NCI-H2029 treated with DMSO at 0.1 percent for 48 hours (cell line): Measurements from ENCODE around the gene SGCD.

Experiments
- DNase-seq: peaks from one replicate; lab custom pipeline; 2025; lab: John Stamatoyannopoulos, UW

The SGCD gene

DNA sequence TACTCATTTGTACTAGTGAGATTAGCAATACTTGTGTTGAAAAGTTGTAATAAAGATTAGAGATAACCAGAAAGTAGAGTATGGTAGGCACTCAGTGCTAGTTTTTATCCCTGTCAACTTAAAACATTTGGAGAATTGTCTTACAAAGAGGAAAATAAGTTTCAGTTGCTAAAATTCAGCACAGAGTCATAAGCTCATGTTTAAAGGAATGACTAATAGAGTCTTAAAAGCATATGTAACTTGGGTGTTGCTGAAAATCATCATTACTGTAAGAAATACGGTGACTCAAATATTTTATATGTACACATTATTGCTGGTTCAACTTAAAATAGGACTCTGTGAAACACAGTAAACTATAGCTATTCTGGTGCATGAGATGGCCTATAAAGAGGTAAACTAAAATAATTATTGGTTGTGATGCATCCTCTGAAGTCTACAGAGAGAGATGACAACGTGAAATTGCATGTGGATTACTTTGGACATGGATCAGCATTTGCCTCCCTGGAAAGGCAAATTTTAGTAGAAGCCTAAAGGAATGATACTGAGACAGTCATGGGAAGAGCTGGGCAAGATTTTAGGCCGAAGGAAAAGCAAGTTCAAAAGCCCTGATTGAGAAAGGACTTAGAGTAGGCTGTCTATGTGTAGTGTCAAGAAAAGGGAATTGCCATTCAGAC, 34.6 kb downstream of the SGCD start:
- DNase-seq: no peak

DNA sequence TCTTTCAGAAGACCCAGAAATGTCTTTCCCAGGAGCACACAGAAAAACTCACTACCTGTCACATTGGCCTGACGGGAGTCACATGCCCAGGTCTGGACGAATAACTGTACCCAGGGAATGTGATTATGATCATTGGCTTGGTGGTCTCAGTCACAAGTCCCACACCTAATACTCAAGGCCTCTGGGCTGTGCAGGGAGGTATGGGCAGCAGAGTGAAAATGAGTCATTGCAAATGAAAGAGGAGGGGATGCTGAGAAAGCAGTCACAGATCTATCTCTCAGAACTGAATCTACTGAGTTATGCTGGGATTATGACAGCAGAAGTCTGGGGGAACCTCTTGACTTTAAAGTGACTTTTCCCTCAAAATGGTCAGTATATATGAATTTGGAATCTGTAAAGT, 36.9 kb downstream of the SGCD start:
- no peak for DNase-seq

DNA sequence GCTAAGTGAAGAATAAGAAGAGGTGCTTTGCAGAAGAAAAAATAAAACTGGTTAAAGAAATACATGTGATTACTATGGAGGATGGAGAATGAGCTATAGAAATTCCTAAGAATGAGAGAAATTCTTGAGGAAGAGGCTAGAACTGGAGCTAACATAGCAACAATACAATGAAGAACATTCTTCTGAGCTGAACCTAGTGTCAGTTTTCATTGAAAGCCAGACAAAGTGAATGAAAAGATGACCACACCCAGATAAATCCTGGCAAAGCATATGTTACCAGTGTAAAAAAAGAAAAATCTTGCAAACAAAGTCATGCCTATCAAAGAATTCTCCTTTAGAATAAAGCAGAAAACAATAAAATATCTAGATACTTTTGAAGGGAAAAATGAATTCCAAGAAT, 39.6 kb downstream of the SGCD start:
- DNase-seq: no peak

DNA sequence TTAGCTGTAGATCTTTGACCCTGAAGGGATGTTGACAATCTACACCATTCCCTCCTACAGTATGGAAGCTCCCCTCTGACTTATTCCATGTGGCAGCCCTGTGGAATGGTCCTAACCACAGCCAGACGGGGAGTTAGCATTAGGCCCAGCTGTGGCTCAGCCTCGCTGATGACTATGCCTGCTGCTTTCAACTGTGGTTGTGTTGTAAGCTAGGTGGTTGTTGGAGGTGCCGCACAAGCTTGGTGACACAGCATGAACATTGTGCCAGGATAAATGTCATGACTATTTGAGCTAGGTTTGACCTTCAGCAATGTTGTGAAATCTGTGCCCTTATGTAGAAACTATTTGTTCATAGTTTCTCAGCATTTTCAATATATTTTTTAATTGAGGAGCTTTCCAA, 40.6 kb downstream of the SGCD start:
- DNase-seq: no peak

DNA sequence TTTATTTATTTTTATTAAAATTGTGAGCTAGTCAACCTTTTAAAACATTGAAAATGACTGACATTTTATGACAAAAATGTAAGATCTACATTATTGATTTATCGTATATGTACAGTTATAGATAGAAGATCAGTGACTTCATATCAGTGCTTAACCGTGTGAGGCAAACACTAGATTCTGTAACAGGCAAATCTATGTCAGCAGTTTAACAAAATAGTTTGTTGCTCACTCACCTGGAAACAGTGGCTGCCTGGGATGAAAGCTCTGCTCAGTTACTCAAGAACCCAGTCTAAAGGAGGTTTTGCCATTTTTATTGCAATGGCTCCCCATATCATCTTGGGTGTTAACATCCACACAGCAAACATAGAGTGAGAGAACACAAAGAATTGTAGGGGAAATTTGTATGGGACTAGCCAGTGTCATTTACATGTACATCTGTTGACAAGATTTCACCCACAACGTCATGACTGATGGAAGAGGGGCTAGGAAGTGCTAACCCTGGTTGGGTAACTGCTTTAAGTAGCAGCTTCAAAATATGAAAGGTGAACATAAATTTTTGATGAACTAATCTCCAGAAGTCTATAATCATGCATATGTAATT, 49.0 kb downstream of the SGCD start:
- no peak for DNase-seq

DNA sequence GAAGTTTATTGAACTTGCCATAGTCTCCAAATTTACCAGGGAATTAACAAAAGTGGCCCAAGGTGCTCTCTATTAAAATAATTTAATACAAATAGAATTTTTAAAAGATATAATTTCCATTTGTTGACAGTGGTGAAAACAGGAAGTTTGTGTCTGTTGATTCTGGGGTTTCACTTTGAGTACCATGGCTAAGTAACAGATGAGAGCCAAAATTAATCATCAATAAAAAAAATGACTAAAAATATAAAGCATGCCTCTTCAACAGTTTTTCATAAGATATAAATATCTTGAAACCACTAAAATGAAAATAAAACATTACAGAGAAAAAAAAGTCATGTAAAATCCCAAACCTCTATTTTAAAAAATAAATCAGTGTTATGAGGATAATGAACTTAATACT, 49.8 kb downstream of the SGCD start:
- DNase-seq: no peak

DNA sequence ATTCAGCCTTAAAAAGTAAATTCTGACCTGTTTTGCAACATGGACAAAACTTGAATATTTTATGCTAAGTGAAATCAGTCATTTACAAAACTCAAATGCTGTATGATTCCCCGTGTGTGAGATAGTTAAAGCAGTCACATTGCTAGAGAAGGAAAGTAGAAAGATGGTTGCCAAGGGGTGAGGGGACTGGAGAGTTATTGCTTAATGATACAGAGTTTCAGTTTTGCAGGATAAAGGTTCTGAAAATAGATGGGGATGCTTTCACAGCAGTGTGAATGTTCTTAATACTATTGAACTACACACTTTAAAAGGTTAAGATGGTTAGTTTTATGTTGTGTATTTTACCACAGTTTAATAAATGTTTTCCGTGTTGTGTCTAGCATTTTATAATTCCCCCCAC, 51.2 kb downstream of the SGCD start:
- no peak for DNase-seq

DNA sequence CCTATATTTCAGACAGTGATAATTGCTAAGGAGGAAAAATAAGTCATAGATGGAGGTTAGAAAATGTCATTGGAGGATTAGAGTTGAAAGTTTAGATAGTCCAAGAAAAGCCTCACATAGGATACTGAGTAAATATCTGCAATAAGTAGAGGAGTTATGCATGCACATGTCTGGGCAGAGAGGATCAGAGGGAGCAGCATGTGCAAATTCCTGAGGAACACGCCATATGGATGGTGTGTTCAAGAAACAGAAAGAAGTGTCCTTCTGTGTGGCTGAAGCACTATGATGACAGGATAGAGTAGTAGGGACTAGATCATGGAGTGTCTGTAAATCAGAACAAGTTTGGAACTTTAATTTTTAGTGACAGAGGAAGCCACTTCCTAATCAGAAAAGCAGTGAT, 52.2 kb downstream of the SGCD start:
- DNase-seq: no peak

DNA sequence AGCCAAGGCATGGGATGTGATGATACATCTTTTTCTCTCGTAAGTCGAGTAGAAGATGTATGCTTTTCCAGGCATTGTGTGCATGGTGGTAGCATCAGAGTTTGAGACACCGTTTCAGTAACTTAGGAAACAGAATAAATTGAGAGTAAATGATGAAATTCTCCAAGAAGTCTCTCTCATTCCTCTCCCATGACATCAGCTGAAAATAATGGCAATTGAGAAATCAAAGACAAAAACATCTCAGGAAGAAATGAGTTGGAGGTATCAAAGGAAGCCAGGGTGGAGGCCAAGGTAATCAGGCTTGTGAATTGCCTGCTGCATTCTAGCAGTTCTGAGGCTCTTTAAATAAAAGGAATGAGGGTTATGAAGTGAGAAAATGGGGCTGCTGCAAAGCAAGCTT, 53.9 kb downstream of the SGCD start:
- DNase-seq: no peak

DNA sequence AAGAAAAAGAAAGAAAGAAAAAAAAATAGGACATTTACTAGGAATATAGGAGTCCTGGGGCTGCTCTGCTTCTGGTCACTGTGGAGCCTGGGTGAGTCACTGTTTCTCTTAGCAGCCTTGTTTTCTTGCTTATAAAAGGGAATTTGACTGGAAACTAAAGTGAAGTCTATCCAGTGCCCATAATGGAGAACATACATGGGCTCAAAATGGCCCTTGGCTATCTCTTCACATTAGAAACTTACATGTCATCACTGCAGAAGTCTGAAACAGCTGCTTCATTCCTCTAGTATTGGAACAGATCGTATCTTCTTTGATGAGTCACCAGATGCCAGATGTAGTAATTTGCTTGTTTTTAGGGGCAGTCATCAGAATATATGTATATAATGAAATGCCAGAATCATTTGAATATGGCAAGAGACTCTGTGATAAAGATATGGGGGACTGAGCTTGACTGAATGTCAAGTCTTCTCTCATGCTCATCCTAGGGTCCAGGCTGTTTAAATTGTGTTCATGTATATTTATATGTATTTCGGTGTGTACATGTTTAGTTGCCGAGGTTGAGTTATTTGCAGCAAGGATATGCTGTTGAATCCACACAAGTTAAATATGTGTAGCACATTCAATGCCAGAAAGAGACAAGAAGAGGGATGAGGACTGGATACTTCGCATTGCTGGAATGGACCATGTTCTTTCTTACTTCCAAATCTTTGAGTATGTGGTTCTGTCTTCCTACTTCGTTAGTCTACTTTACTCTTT, 56.7 kb downstream of the SGCD start:
- DNase-seq: no peak

DNA sequence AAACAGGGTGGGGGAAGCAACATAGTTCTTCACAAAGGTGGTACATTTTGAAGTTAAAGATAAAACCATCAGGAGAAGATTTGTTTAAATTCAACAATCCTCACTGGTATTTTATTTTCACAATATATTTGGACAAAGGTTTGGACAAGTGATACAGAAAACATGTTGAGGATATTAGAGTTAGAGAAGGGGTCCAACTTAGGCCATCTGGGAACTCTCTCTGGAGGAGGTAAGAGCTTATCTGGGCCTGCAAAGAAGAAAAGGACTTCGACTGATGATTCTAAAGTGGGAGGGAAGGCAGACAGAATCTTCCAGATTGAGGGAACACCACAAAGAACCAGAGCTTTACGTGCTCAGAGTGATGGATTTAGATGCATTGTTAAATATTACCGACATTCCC, 58.5 kb downstream of the SGCD start:
- DNase-seq: no peak

DNA sequence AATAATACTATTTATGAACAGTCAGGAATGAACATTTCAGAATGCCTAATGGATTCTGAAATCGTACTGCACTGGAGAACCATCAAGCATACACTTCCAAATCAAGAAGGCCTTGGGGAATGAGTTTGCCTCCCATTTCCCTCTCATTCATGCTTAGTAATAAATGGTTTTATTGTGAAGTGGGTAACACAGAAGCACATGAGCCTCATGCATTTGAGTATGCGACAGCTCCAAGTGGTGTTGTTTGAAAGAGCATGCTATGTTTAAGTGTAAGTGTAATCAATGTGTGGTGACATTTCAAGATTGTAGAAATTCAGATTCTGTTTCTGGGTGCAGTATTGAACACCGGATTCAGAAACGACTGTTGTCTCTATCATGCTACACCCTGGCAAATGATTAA, 60.0 kb downstream of the SGCD start:
- DNase-seq: no peak

DNA sequence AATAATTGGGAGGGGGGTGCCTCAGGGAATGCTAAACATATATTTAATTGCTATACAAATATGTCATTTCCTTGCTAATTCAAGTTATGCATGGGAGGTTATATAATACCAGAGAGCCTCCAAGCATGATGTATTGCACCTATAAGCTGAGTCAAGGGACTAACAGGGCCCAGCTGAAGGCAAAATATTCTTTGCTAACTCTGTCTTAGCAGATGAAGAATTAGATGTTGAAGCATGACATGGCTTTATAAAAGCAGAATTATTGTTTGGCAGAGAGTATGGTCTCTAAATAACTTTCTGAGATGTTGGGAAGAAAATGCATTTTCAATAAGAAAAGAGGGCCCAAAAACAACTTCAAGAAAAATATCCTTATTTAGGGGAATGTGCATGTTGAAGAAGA, 60.4 kb downstream of the SGCD start:
- DNase-seq: no peak

DNA sequence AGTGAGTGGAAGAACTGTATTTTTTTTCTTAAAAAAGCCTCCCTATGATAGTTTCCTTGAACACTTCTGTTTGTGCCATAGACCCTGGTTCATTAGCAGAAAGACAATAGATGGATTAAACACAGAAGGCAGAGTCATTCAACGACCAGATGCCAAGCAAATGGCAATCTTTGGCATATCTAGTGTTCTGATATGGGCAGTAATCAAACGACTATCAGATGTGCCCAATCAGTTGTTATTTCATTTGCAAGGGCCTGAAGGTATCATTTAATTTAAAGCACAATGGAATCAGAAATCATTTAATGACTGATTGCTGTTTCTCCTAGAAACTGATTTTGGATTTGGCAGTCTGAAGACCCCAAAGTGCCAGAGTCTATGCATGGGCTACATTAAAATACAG, 61.3 kb downstream of the SGCD start:
- DNase-seq: no peak

DNA sequence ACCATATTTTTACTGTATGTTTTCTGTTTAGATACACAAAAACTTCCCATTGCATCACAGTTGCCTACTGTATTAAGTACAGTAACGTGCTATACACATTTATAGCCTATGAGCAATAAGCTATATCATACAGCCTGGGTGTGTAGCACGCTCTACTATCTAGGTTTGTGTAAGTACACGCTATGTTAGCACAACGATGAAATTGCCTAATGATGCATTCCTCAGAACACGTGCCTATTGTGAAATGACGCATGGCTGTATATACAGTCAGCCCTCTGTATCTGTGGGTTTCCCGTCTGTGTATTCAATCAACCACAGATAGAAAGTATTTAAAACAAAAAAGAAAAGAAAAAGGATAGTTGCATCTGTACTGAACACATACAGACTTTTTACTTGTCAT, 64.2 kb downstream of the SGCD start:
- no peak for DNase-seq

DNA sequence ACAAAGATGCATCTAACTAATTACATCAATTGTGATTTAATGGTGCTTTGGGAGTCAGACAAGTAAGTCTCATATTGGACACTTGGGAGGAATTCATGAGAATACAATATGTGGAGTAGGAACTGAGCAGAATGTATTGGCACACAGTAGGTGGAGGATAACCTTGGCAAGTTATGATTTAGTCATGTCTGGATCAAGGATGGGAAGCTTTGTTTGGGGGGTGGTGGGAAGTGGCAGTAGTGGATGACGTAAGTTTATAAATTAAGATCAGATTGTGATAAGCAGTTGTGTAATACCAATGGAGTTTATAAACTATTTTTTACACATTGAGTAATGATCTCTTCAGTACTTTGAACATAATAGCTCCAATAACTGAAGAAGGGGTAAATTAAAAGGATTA, 67.0 kb downstream of the SGCD start:
- DNase-seq: no peak

DNA sequence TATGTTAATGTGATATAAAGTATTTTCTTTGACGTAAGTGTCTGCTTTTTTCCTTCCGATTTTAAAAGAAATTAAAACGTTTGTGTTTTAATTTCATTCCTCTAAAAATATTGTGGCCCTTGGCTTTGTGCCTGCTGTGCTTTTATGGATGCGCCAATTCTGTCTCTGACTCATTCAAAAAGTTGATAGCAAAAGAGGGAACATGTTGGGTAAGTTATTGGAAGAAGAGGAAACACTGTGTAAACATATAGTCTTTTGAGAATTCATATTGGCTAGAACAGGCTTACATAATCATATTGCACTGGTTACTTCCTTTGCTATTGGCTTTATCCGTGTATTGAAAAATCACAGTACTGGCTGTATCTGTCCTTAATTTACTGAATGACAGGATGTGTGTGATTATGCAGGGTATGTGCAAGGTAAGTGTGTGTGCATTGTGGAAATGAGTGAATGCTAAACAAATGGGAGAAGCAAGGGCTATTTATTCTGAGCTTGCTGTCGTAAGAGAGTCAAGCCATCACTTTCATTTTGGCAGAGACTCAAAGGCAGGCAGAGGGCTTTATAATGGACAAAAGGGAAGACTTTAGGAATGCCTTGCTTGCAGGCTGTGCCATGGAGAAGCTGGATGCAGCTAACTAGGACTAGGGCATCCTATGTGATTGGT, 67.8 kb downstream of the SGCD start:
- DNase-seq: peak; percentile 65

DNA sequence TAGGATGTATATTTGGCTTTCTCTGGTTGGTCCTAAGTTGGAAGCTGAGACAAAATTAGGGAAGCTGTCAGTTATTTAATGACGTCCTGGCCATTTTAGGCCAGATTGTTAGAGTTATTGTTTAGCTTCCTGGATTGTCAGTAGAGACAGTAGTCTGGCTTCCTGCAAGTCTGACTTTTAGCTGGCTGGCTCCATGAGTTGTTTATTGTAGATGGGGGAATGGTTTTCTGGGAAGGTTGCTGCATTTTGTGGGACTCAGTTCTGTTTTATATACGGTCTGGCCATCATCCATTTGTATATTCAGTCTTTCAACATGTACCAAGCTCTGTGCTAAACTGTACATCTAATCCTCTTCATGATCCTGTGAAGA, 68.3 kb downstream of the SGCD start:
- DNase-seq: no peak

DNA sequence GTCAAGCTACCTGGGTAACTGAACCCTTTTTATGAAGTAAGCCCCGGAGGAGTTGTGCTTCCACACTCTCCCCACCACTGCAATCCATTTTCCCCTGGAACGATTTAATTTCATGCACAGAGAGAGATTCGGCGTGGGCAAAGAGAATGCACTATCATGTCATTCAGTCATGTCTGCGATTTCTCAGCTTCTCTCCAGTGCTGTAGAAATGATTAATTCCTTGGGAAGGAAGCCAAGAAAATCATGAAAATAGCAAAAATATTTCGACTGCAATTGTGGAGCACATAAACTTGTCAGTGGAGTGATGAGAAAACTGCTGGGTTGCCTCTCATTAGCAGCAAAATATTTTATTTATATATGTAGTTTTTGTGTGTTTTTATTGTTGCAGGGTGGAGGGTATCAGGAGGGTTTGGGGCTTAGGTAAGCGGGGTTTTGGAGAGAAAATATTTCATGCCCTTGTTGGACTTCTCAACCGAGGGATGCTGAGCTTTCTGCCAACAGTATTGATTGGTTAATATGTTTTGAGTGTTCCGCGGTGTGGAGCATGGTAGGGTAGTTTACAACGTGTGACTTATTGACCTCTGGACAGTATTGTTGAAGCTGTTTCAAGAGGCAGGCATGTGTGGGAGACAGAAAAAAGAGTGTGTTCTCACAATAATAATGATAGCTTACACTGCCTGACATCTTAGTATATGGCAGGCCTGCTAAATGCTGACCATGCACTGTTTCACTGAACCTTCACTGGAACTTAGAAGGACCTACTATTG, 69.3 kb downstream of the SGCD start:
- no peak for DNase-seq

DNA sequence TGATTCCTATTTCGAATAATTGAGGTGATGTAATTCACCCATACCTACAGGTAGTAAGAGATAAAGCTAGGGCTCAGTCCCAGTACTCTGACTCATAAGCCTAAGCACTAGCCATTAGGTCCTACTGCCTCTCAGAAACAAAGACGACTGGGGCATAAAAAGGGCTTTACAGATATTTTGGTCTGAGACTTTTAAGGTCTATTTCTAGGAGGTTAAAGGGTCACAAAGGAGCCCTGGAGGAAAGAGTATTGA, 69.8 kb downstream of the SGCD start:
- DNase-seq: no peak

DNA sequence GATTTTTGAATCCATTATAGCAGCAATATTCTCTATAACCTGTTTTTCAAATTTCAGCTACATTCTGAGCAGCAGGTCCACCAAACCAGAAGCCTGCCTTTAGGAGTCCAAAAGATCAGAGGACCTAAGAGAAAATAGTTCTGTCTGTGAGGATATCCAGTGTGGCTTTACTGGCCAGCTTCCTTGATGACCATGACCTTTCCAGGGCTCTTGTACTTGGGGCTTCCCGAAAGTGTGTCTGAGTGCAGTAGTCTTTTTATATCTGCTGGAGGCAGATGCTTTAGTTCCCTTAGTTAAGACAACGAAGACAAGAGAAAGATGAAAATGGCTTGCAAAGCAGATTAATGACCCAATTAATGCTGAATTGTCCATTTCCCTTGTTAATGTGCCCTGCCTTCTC, 72.4 kb downstream of the SGCD start:
- DNase-seq: no peak

DNA sequence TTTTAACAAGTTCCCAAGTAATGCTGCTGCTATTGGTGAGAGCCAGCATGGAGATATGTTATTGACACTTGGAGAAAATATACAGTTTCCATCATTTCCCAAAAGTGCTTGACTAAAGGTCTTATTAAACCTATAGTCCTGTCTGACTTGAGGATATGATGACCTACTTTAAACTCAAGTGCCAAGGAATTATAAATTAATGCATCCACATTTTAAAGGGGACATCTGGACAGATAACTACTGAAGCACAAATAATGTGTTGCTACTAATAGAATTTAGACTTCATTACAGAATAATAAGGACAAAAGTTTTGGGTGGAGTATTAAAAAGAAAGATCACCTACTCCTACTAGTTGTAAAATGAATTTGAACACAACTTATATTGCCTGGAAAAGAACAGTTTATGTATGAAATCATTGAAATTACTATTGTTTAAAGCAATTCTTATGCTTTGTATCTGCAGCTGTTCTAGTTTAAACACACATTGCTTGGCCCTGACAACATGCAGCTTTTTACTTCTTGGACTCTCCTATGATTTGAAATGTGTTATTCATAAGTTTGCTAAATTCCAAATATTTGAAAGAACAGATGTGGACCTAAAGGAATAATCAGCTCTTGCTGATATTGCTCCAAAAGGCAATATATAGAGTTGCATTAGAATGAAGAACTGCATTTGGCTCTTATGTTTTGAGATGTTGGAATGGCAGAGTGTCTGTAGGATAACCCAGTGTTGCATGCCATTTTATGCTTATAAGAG, 73.4 kb downstream of the SGCD start:
- DNase-seq: no peak
